ENCODE results near the gene FUNDC1.
"Not testable (repeated sequence)": the region's sequence is repeated elsewhere in the genome, so short reads cannot be mapped to it uniquely, and the experiment has no call there.

FUNDC1 gene, protein sequence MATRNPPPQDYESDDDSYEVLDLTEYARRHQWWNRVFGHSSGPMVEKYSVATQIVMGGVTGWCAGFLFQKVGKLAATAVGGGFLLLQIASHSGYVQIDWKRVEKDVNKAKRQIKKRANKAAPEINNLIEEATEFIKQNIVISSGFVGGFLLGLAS

DNA sequence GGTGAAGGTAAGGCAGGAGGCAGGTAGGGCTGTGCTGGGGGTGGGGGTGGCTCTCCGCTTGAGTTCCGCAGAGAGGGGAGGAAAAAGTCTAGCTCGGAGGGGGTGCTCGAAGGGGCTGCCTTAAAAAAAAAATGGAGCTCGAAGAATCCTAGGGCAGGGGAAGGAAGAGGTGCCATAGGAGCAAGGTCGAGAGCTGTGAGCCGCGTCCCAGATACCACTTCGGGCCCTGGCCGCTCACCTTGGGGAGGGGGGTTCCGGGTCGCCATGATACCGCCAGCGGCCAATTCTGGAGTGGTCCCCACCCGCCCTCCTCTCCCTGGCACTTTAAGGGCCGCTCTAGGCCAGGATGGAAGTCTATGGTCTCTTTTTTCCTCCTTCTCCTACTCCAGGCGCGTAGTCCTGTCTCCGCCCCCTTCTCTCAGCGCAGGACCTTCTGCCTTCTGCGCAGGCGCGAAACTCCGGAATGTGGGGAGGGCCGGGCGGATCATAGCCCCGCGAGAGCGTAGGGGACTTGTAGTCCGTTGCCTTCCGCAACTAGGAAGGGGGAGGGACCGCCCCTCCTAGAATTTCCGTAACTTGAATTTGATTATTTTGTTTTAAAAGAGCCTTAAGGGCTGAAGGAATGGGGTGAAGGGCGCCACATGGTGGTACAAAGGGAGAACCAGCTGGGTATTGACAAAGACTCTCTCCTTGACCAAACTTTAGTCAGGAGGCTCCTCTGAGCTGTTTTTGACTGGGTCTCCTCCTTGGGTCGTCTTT lies at the start of gene FUNDC1:
TSS of gene FUNDC1 (minus strand) at position 293 of the 759 bp plus-strand sequence. CDS start at position 266, 27 bp downstream.
- DNase-seq (ENCODE audit: low read depth in 4 of 4, low spot score in 1 of 4): peak; percentile 78 to 86 (median 80)

DNA sequence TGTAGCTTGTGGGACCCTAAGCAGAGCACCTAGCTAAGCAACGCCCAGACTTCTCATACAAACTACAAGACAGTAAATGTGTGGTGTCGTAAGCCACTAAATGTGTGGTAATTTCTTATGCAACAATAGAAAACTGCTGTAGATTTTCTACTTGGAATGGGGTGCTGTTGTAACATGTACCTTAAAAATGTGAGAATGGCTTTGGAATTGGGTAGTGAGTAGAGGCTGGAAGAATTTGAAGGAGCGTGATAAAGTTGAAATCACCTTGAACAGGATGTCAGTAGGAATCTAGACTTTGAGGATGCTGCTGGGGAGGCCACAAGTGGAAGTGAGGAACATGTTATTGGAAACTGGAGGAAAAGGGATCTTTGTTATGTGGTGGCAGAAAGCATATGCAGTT lies 43.2 kb upstream of the FUNDC1 start:
- no peak for DNase-seq (ENCODE audit: low read depth in 4 of 4, low spot score in 1 of 4)

DNA sequence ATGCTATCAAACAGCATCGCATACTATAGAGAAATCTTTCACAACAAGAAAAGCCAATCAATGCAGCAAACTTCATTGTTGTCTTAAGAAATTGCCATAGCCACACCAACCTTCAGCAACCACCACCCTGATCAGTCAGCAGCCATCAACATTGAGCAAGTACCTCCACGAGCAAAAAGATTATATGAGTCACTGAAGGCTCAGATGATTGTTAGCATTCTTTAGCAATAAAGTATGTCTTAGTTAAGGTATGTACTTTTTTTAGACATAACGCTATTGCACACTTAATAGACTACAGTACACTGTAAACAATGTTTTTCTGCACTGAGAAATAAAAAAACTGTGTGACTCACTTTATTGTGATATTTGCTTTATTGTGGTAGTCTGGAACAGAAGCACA lies 37.8 kb upstream of the FUNDC1 start:
- DNase-seq (ENCODE audit: low read depth in 4 of 4, low spot score in 1 of 4): no peak

DNA sequence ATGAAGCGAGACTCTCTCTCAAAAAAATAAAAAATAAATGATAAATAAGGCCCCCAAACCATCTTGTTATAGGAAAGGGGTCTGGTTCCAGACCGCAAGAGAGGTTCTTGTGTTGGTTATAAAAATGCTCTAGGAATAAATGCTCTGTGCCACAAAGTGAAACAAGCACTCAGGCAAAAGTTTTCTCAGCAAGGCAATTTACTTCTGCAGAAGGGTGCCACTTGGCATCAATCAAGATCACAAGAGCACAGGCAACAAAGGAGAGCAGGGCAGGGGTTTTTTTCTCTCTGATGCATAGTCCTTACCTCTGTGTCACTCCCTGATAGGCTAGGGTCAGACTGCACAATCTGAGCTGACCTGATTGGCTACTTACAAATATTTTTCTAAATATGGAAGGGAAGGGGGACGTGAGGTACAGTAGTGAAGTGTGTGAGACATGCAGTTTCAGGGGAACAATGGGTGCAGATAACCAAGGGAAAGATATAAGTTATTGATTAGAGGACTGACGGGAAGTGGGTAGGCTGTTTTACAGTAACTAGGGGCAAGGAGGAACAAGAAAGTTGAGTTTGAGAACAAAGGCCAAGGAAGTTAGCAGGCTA lies 29.8 kb upstream of the FUNDC1 start:
- no peak for DNase-seq (ENCODE audit: low read depth in 4 of 4, low spot score in 1 of 4)

DNA sequence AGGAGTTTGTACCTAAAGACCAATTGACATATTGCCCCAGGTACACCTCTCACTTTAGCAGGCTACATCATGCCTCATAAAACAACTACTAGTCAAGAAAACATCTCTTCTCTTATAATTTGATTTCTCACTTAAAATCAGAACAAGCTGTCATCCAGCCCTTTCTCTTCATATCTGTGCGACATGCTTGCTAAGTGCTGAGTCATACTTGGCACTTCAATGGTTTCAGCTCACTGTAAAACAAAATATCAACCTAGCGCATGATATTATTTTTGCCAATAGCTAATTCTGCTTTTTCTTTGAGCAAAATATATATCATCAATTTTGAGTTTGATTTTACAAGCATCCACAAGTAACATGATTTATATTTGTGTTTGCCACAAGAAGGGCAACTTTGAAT lies 27.9 kb upstream of the FUNDC1 start:
- DNase-seq (ENCODE audit: low read depth in 4 of 4, low spot score in 1 of 4): no peak

DNA sequence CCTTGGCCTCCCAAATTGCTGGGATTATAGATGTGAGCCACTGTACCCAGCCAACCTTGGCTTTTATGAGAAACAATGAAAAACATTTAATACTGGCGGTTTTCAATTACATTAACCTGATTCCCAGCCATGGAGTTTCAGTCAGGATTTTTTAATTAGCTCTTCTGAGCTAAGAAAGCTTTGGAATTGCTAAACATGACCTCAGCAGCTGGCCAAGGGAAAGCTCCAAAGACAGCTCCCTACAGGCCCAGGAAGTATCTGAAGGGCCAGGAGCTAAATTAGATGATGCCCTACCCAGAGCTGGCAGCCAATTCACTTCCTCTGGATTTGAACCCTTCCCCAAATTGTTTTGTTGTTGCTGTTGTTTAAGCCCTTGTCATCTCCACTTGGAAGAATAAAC lies 26.5 kb upstream of the FUNDC1 start:
- DNase-seq (ENCODE audit: low read depth in 4 of 4, low spot score in 1 of 4): no peak

DNA sequence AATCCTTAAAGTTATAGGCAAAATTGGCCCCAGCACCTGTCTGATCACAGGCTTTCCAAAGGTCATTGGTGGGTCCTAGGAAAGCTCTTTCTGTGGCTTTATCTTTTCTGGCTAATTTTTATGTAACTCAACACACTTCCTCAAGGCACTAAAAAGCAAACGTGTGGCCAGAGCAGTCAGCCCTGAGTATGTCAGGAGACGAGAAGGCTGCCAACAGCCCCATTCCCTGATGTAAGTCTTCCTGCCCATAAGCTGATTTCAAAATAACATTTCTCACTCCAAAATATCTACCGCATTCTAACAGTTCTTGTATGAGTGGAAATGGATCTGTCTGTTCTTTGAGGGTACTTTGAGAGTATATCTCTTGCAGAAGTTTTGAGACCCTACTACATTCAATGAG lies 25.5 kb upstream of the FUNDC1 start:
- no peak for DNase-seq (ENCODE audit: low read depth in 4 of 4, low spot score in 1 of 4)

DNA sequence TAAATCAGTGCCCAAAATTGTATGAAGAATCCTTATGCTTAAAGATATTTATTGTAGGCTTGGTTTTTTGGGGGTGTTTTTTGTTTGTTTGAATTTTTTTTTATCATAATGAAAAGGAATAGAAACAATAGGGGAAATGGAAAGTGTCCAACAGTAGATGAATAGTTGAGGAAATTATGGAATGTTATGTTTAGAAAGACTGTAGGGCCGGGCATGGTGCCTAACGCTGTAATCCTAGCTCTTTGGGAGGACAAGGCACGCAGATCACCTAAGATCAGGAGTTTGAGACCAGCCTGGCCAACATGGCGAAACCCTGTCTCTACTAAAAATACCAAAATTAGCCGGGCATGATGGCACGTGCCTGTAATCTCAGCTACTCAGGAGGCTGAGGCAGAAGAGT lies 19.2 kb upstream of the FUNDC1 start:
- DNase-seq (ENCODE audit: low read depth in 4 of 4, low spot score in 1 of 4): not testable (repeated sequence)

DNA sequence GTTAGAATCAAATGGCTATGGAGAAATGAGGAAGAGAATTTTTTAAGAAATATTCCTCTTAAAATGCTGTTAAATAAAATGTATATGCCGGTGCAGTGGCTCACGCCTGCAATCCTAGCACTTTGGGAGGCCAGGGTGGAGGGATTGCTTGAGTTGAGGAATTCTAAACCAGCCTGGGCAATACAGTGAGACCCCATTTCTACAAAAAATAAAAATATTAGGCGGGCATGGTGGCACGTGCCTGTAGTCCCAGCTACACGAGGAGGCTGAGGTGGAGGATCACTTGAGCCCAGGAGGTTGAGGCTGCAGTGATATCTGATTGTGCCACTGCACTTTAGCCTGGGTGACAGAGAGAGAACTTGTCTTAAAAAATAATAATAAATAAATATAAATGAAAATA lies 7.9 kb upstream of the FUNDC1 start:
- no peak for DNase-seq (ENCODE audit: low read depth in 4 of 4, low spot score in 1 of 4)

DNA sequence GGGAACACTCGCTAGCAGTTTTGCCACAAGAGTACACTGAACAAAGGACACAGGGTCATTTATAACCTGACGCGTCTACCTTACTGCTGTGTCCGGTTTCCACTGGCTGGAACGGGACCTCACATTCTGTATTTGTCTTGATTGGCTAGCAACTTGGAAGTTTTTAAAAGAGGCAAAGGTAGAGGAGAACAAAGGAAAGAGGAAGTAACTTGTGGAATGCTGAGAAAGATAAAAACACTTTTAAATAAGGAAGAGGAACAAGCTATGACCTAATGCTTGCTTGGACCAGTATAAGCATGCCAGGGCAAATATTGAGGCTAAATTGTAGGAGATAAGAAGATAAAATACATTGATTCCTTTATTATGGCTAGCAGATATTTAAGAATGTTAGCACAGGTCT lies 2.8 kb upstream of the FUNDC1 start:
- DNase-seq (ENCODE audit: low read depth in 4 of 4, low spot score in 1 of 4): not testable (repeated sequence)

DNA sequence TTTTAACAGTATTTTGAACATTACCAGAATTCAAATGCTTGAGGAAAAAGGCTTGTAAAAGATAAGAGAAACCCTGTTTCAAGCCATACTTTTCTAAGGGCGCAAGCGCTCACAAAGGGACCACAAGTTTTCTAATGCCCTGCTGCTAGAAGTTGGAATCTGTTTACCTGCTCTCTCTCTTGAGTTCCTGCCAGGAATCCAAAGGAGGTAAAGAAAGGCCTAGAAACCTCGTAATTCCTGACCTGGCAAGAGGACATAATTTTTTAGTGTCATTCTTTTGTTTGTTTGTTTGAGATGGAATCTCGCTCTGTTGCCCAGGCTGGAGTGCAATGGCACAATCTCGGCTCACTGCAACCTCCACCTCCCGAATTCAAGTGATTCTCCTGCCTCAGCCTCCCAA lies 1.4 kb upstream of the FUNDC1 start:
- no peak for DNase-seq (ENCODE audit: low read depth in 4 of 4, low spot score in 1 of 4)

DNA sequence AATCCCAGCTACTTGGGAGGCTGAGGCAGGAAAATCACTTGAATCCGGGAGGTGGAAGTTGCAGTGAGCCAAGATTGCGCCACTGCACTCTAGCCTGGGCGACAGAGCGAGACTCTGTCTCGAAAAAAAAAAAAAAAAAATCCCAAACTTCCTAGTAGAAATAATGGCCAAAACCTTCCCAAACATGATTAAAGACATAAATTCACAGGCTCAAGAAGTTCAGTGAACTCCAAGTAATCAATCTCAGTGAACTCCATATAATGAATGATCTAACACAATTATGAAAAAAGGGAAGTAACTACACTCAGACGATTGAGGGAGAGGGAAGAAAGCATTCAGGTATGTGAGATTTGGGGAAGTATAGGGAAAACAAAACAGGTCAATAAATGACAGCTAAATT lies 6.5 kb downstream of the FUNDC1 start:
- no peak for DNase-seq (ENCODE audit: low read depth in 4 of 4, low spot score in 1 of 4)

DNA sequence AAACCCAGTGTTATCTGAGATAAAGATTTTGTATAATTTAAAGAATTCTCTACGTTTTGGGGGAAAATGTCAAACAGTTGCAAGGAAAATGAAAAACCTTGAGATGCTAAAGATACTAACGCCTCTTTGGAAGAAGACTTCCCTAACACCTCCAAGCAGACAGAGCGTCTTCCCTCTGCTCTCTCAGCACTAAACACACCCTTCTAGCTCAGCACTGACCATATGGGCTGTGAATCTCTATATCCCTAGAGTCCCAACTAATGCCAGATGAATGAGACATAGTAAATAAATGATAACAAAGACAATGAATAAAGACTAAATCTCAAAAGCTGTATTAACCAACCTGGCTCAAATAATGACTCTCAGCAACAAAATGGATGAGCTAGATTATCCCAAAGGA lies 13.3 kb downstream of the FUNDC1 start:
- no peak for DNase-seq (ENCODE audit: low read depth in 4 of 4, low spot score in 1 of 4)

DNA sequence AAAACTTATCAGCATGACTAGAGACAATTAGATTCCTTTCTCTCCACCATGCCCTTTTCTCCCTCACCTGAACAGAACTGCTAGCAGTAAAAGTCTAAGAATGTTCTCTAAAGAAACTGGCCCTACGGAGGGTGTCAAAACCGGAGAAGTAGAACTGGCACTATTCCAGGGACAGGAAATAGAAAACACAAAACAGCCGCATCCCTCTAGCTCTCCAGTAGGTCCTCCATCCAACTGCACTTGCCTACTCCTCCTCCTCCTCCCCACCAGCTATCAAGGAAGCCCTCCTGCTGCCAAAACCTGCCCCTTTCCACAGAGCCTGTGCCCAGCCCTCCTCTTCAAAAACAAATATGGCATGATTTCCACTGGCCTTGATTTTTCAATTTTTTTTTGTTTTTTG lies 28.4 kb downstream of the FUNDC1 start:
- DNase-seq (ENCODE audit: low read depth in 4 of 4, low spot score in 1 of 4): no peak

DNA sequence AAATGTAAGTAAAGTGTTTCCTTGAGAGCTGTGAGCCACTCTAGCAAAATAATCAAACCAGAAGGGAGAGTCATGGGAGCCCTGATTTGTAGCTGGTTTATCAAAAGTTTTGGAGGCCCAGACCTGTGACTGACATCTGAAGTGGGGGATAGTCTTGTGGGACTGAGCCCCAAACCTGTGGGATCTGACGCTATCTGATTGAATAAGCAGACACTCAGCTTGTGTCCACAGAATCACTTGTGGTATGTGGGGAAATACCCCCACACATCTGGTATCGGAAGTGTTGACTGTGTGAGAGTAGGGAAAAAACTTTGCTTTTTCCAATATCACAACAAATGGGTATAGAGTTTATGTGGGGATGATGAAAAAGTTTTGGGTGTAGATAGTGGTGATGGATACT lies 35.4 kb downstream of the FUNDC1 start:
- no peak for DNase-seq (ENCODE audit: low read depth in 4 of 4, low spot score in 1 of 4)

DNA sequence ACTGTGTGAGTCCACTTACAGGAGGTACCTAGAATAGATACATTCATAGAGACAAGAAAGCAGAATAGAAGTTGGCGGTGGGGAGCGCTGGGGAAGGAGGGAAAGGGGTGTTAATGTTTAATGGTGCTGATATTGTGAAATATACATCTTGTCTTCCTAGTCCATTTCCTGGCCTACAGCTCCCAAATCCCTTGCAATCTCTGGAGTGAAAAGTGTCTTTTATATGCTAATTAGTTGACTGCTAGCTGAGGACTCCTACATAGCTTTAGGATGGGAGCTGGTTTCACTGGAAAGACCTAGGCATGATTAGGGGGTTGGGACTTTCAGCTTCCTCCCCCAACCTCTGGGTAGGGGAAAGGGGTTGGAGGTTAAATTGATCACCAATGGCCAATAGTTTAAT lies 36.0 kb downstream of the FUNDC1 start:
- no peak for DNase-seq (ENCODE audit: low read depth in 4 of 4, low spot score in 1 of 4)

DNA sequence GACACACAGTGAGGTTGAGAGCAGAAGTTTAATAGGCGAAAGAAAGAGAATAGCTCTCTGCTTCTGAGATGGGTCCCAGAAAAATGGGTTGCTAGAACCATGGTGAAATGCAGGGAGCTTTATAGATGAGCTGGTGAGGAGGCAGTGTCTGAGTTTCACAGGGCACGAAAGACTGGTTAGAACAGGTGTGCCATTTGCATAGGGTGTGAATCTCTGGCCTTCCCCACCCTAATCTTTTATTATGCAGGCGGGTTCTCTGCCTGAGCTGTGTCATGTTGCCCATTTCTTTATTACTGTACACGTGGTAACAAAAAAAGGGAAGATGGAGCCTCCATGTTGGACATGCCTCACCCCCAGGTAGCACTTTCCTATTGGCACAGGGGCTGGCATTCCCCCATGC lies 39.1 kb downstream of the FUNDC1 start:
- DNase-seq (ENCODE audit: low read depth in 4 of 4, low spot score in 1 of 4): no peak

DNA sequence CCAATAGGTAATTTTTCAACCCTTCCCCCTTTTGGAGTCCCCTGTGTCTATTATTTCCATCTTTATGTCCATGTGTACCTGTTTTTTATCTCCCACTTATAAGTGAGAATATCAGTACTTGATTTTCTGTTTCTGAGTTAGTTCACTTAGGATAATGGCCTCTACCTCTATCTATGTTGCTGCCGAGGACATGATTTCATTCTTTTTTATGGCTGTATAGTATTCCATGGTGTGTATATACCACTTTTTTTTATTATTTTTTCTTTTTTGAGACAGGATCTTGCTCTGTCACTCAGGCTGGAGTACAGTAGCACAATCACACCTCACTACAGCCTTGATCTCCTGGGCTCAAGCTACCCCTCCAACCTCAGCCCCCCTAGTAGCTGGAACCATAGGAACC lies 47.6 kb downstream of the FUNDC1 start:
- DNase-seq (ENCODE audit: low read depth in 4 of 4, low spot score in 1 of 4): no peak

DNA sequence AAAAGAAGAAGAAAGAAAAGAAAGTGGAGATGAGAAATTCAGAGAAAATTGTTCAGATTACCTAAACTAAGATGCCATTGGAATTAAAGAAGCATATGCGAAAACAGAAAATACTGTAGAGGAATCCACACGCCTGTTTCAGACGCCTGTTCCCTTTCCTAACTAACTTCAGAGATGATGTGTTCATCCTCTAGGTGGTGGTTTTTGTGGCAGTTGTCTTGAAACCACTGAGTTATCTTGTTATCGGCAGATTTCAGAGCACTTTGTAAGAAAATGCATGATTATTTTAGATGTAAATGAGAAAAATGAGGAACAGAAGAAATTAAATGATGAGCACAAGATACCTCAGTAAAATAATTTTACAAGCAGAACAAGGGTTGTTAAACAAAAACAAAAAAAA lies 48.3 kb downstream of the FUNDC1 start:
- DNase-seq (ENCODE audit: low read depth in 4 of 4, low spot score in 1 of 4): no peak

DNA sequence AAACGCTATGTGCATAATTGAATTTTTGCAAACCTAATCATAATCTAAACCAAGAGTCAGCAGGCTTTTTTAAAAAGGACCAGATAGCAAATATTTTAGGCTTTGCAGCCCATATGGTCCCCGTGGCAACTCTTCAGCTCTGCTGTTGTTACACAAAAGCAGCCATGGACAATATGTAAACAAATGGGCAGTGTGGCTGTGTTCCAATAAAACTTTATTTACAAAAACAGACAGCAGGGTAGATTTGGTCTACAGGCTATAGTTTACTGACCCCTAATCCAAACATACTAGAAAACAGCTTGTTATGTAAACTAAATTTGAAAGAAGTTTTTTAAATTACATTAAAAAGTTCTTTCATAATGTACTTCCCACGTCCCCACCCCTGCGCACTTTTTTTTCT lies 53.1 kb downstream of the FUNDC1 start:
- no peak for DNase-seq (ENCODE audit: low read depth in 4 of 4, low spot score in 1 of 4)

DNA sequence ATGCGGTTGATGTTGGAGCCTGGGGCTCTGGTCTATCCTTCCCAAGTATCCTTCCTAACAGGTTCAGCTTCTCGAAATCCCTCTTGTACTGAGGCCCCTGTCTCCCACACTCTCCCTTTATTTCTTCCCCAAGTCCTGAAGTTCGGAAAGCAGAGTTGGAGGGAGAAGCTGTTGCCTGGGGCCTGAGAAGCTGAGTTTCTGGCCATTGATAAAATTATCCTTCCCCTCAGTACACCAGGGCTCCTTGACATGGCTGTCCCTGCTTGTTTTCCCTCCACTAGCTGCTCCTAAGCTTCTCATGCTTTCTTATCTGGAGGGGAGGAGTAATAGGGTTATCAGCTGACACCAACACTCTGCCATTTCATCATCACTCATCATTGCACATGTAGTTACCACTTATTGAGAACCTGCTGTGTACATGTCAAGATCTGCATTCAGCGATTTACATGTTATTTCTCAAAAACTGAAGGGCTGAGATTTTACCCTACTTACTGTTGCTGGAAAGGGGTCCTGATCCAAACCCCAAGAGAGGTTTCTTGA lies 58.0 kb downstream of the FUNDC1 start:
- DNase-seq (ENCODE audit: low read depth in 4 of 4, low spot score in 1 of 4): no peak

DNA sequence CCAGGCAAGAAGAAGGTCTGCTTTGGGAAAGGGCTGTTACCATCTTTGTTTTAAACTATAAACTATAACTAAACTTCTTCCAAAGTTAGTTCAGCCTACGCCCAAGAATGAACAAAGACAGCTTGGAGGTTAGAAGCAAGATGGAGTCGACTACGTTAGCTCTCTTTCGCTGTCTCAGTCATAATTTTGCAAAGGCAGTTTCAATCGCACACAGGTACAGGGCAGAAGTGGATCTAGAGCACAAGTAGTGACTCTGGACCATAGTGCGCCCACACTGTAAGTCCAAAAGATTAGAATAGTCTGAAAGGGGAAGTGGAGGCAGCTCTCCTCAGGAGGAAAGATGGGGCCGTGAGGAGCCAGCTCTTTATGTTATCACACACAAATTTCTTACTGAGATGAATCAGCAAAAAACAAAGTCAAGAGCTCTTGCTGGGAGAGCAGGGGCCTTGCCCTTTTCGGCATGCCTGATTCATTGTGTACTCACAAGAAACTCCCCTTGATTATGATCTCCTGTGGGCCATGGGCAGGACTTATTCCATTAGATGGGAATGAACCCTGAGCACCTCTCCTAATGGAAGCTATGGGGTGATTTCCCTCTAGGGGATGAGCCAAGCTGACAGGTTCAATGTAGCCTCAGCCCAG lies 58.6 kb downstream of the FUNDC1 start:
- DNase-seq (ENCODE audit: low read depth in 4 of 4, low spot score in 1 of 4): no peak

All from stimulated activated CD4-positive, alpha-beta T cell treated with anti-CD3 and anti-CD28 coated beads, Interleukin-1b, Interleukin-23, amount 100 ng/mL, for 24 hours (primary cell).